Measurements from ENCODE around the gene PHTF2. TPM values are rescaled to one million over a fixed set of nuclear protein-coding genes. Genes with fewer than 3 reads are reported as not detected.

PHTF2 gene
- total and polyA plus RNA-seq, 7 donors: 16.7 to 101 (median 51.7) TPM

DNA sequence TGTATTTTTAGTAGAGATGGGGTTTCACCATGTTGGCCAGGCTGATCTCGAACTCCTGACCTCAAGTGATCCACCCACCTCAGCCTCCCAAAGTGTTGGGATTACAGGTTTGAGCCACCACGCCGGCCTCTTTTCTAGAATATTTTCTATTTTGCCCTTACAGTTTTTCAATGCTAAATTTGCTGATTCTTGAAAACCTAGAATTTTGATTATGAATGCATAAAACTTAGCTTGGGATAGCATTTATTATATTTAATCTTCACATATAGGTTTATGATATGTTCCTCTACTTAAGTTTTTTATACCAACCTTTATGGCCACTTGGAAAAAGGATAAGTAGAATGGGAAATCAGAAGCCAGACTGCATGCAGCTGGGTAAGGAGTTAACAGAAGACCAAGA, 2.5 kb upstream of the PHTF2 start:
- Histone ChIP-seq H3K9me3 (no peaks in the 10 kb centered on the region), H3K4me1 (peaks cover 42% of the 10 kb centered on the region), H3K36me3 (ENCODE audit: insufficient read depth in 1 of 2, low read depth in 1 of 2) (no peaks in the 10 kb centered on the region), H3K27me3 (ENCODE audit: insufficient read depth in 3 of 3, low read length in 2 of 3) (no peaks in the 10 kb centered on the region), H3K4me3 (peak overlapping the region; percentile 95), H3K27ac (peak overlapping the region; percentile 8)
- intact Hi-C loops (cut with DNase I): loop anchor here (5.0 to 10.0 kb wide), 4 partner anchors 41 to 89 kb away; no protein-coding TSS in a partner anchor
- WGBS, 3 donors: 66 to 99% (median 81%) methylated on average over 3 of the region's 3 CpGs
- TF ChIP-seq, protein P1, sequence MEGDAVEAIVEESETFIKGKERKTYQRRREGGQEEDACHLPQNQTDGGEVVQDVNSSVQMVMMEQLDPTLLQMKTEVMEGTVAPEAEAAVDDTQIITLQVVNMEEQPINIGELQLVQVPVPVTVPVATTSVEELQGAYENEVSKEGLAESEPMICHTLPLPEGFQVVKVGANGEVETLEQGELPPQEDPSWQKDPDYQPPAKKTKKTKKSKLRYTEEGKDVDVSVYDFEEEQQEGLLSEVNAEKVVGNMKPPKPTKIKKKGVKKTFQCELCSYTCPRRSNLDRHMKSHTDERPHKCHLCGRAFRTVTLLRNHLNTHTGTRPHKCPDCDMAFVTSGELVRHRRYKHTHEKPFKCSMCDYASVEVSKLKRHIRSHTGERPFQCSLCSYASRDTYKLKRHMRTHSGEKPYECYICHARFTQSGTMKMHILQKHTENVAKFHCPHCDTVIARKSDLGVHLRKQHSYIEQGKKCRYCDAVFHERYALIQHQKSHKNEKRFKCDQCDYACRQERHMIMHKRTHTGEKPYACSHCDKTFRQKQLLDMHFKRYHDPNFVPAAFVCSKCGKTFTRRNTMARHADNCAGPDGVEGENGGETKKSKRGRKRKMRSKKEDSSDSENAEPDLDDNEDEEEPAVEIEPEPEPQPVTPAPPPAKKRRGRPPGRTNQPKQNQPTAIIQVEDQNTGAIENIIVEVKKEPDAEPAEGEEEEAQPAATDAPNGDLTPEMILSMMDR (IDR thresholded peaks at IDR 0.05): no peak
- no peak for ATAC-seq
- no peak for DNase-seq

DNA sequence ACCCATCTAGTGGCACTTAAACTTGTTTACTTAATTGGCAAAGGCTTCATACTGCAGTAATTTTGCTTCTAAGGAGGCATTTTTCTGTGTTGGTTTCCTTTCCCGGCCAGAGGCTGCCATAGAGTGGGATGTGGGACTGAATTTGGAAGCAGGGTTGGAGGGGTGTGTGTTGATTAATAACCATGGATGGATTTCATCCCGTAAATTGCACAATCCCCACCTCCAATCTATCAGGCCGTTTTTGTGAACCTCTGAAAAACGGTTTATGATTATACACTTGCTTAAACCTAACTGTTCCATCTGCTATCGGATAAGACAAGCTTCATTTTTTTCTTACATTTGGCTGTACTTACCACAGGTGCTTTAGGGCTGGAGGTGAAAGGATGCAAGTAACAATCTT, 1.6 kb upstream of the PHTF2 start:
- peak overlapping the region; percentile 98 for H3K27ac ChIP-seq
- H3K36me3 ChIP-seq (ENCODE audit: insufficient read depth in 1 of 2, low read depth in 1 of 2): no peaks in the 10 kb centered on the region
- 24 to 51% (median 26%) methylated on average over 5 of the region's 5 CpGs for WGBS, 3 donors
- DNase-seq (no peak), ATAC-seq (no peak)
- intact Hi-C loops (cut with DNase I): loop anchor here (5.0 to 10.0 kb wide), 4 partner anchors 40 to 88 kb away; no protein-coding TSS in a partner anchor
- TF ChIP-seq, protein P1 (IDR thresholded peaks at IDR 0.05): no peak
- H3K4me1 ChIP-seq: peaks cover 42% of the 10 kb centered on the region
- H3K27me3 ChIP-seq (ENCODE audit: insufficient read depth in 3 of 3, low read length in 2 of 3): no peaks in the 10 kb centered on the region
- H3K4me3 ChIP-seq: peak overlapping the region; percentile 95
- no peaks in the 10 kb centered on the region for H3K9me3 ChIP-seq

GRCh38 chr7:77797734-77798393, 709 bp upstream of the PHTF2 start:
- no peaks in the 10 kb centered on the region for H3K36me3 ChIP-seq (ENCODE audit: insufficient read depth in 1 of 2, low read depth in 1 of 2)
- TF ChIP-seq, protein P1 (IDR thresholded peaks at IDR 0.05): no peak
- H3K9me3 ChIP-seq: no peaks in the 10 kb centered on the region
- peak overlapping the region; percentile 98 for H3K27ac ChIP-seq
- peak overlapping the region; percentile 95 for H3K4me3 ChIP-seq
- 0 to 1% (median 0%) methylated on average over 35 of the region's 35 CpGs for WGBS, 3 donors
- peaks cover 44% of the 10 kb centered on the region for H3K4me1 ChIP-seq
- intact Hi-C loops (cut with DNase I): loop anchor here (5.0 to 10.0 kb wide), 4 partner anchors 39 to 87 kb away; no protein-coding TSS in a partner anchor
- ATAC-seq: peak; percentile 5 to 20 (median 16)
- peak in 1 of 2 donors; percentile 74 for DNase-seq
- H3K27me3 ChIP-seq (ENCODE audit: insufficient read depth in 3 of 3, low read length in 2 of 3): no peaks in the 10 kb centered on the region

DNA sequence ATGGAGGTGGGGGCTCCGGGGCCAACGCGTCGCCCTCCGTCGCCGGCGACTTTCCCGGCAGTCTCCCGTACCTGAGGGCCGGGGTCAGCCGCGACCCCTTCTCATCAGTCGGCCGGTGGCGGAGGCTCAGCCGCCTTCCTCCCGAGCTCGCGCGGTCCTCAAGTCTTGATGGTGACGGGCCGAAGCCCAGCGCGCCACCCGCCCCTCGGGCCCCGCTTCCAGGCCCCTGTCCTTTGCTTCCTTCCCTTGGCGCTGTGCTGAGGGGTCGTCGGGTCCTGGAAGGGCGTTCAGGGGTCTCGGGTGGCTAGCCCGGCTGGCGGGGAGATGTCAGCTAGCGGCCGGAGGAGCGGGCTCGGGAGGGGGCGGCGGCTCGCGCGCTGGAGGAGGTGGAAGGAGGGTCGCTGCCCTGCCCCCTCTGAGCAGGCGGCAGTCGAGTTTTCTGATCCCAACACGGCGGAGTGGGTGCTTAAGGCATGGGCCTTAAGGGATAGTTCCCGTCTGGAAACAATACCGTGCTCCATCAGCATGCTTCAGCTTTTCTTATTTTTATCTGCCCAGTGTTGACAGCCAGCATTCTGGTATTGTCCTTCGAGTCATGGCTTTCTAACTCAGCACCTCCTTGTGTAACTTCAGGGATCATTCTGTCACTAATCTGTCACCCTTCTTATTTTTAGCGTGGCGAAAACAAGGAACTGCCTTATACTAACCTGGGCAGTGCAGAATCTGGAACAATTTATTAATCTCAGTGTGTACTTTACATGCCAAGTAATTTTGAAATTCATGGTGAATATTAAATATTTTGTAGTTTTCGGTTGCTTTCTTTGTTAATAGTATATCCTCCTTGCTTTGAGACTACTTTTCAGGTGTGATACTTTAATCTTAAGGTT, 748 bp downstream of the PHTF2 start:
- H3K4me3 ChIP-seq: peak overlapping the region; percentile 95
- DNase-seq (peak; percentile 47 to 71), ATAC-seq (peak; percentile 59 to 76 (median 68))
- no peaks in the 10 kb centered on the region for H3K9me3 ChIP-seq
- peak overlapping the region; percentile 98 for H3K27ac ChIP-seq
- no peaks in the 10 kb centered on the region for H3K27me3 ChIP-seq (ENCODE audit: insufficient read depth in 3 of 3, low read length in 2 of 3)
- H3K4me1 ChIP-seq: peaks cover 47% of the 10 kb centered on the region
- intact Hi-C loops (cut with DNase I): loop anchor here (5.0 to 10.0 kb wide), 4 partner anchors 38 to 85 kb away; no protein-coding TSS in a partner anchor
- TF ChIP-seq, protein P1 (IDR thresholded peaks at IDR 0.05): no peak
- 1 to 2% (median 1%) methylated on average over 49 to 55 of the region's 55 CpGs for WGBS, 3 donors
- no peaks in the 10 kb centered on the region for H3K36me3 ChIP-seq (ENCODE audit: insufficient read depth in 1 of 2, low read depth in 1 of 2)

Data from psoas muscle (tissue), 8 donors.